Tibial nerve (tissue), 4 donors: Measurements from ENCODE around the gene MAGEB6.

Experiments
- EP300 ChIP-seq, 2 donors: sonication (generic); formaldehyde crosslinking; IDR thresholded peaks; one replicate each; pipeline ENCODE4 v1.6.1; 2017; ENCODE audit warnings: antibody characterized with exemption in 2 of 2, mild to moderate bottlenecking in 1 of 2
- POLR2A ChIP-seq, 2 donors: fragments of 450-650 bp; IDR thresholded peaks; one replicate each; pipeline ENCODE4 v1.6.1; 2017; ENCODE audit warnings: antibody characterized with exemption in 2 of 2, mild to moderate bottlenecking in 2 of 2, moderate library complexity in 2 of 2
- TF ChIP-seq, protein P1 (sequence below), 5 experiments: fragments of 200-600 bp in 3 of 5; fragments of 450-650 bp in 2 of 5; sonication (generic) in 3 of 5; IDR thresholded peaks; one replicate each; pipeline ENCODE4 v1.5.1; 2016 to 2019; ENCODE audit warnings: antibody characterized with exemption in 5 of 5, mild to moderate bottlenecking in 3 of 5, moderate library complexity in 2 of 5

DNA sequence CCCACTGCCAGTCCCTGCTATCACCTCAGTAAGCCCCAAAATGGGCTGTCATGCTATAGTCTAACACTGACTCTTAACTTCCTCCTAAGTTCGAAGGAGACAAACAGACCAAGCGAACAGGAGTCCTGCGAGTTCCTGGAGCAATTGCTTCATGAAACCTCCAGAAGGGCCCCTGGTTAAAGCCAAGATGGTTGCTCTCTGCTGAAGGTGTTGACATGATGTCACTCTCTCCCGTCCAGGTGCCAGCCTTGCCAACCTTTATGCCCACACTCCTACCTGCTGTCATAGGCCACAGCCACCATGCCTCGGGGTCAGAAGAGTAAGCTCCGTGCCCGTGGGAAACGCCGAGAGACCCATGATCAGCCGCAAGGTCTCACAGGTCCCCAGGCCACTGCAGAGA, 31.9 kb upstream of the MAGEB6 start, which contains the start of gene MAGEB6B:
- TF ChIP-seq, protein P1, sequence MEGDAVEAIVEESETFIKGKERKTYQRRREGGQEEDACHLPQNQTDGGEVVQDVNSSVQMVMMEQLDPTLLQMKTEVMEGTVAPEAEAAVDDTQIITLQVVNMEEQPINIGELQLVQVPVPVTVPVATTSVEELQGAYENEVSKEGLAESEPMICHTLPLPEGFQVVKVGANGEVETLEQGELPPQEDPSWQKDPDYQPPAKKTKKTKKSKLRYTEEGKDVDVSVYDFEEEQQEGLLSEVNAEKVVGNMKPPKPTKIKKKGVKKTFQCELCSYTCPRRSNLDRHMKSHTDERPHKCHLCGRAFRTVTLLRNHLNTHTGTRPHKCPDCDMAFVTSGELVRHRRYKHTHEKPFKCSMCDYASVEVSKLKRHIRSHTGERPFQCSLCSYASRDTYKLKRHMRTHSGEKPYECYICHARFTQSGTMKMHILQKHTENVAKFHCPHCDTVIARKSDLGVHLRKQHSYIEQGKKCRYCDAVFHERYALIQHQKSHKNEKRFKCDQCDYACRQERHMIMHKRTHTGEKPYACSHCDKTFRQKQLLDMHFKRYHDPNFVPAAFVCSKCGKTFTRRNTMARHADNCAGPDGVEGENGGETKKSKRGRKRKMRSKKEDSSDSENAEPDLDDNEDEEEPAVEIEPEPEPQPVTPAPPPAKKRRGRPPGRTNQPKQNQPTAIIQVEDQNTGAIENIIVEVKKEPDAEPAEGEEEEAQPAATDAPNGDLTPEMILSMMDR (IDR thresholded peaks at IDR 0.05): no peak
- TF ChIP-seq POLR2A (IDR thresholded peaks at IDR 0.05) (no peak), EP300 (IDR thresholded peaks at IDR 0.05) (no peak)
